NK-92 (cell line): ENCODE measurements around the gene SOCS2.
"Not testable (repeated sequence)": the region's sequence is repeated elsewhere in the genome, so short reads cannot be mapped to it uniquely, and the experiment has no call there.

ENCODE experiments used
- DNase-seq: peaks from one replicate; lab custom pipeline; 2025; ENCODE audit not compliant: unreplicated experiment; lab: John Stamatoyannopoulos, UW

The SOCS2 gene, protein sequence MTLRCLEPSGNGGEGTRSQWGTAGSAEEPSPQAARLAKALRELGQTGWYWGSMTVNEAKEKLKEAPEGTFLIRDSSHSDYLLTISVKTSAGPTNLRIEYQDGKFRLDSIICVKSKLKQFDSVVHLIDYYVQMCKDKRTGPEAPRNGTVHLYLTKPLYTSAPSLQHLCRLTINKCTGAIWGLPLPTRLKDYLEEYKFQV

DNA sequence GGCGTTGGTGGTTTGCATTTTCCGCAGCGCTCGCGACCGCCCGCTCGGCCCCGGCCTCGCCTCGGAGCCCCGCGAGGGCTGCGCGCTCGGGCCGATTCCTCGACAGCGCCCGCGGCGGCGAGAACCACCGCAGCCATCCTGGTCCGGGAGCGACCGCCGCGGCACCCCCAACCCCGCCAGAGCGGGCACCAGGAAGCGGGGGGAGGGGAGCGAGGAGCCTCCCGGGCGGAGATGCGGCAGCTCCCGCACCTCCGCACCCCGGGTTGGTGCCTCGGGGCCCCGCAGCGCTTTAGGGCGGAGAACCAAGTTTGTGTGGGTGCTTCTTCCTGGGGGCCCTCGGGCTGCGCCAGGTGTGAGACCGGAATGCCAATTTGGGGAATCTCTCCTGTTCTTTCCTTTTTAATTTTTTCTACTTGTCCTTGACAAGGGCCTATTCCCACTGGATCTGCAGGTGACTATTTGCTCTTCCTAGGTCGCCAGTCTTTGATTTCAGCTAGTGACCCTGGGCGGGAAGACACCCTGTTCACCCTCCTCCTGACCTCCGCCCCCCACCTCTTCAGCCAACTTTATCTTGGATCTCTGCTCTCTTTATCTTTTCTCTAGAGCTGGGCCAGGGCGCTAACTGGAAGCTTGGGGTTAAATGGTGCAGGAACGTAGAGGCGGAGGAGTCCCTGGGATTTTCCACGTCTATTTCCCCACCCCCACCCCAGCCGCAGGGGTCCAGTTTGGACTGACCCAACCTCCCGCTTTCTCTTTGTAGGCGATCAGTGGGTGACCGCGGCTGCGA lies at the start of gene SOCS2:
SOCS2 (plus strand) TSS at position 751 of the 787 bp plus-strand sequence. CDS start 223 bp downstream, outside the sequence.
- no peak for DNase-seq

DNA sequence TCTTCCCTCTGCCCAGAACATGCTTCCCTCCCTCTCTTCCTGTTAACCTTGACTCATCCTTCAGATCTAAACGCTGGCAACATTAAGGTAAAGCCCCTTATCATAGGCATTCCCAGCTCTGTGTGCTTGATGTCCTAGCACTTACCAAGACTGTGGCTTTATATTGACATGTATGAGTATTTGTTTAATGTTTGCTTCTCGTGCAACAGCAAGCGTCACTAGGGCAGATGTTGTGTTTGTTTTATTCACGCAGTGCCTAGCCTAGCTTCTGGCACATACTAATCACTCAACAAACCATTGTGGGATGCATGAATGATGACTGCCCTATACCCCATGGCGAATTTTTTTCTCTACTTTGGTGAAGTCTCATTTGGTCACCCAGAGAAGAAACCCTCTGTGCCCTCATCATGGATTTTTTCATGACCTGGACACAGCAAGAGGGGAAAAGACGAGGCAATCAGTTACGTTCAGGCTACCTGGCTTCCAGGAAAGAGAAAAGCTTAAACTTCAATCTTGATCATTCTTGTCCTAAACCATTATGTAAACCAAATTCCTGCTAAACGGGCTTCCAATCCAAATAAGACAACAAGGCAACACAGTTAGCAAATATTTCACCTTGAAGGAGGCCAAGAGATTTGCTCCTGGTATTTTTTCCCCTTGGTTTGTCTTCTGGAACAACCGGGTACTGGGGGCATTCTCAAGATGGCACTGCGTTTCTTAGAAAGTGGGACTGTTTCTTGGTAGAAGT lies 47.9 kb upstream of the SOCS2 start:
- DNase-seq = no peak

DNA sequence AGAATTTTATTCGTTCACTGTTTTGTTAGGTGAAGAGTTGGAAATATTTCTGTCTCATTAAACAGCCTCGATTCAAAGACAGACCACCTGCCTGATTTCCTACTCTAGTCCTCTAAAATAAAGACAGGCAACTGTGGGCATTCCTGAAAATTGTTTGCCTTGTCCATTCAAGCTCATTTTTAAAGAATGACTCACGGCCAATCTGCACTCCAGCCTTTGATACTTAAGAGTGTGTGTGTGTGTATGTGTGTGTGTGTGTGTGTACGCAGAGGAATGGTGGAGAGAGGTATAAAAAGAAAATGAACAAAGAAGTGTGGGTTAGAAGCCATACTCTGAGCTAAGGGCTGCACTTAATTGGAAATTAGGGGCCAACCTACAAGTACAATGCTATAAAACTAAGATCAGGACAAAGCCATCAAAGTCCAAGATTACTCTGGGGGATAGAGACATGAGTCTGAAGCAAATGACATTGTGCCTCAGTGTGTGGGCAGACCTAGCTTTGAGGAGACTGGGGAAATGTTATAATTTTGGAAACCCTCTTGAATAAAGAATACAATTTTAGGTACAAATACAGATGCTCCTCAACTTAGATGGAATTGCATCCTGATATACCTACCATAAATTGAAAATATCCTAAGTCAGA lies 45.6 kb upstream of the SOCS2 start:
- no peak for DNase-seq

DNA sequence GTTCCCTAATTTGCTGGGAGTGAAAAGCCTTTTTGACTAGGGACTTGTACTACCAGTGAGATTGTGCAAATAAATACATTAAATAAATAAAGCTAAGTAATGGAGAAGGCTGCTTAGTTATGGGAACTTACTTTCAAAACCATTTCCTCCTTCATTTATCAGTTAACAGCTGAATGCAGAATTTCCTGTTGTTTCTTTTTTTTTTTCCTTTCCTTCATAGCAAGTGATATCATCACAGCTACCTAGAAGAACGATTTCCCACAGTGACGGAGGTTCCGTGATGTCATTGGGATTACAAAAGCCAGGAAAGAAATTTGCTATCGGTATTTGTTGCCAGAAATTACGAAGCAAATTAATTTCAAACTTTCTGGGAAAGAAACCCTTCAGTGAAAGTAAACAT lies 42.1 kb upstream of the SOCS2 start:
- DNase-seq = no peak

DNA sequence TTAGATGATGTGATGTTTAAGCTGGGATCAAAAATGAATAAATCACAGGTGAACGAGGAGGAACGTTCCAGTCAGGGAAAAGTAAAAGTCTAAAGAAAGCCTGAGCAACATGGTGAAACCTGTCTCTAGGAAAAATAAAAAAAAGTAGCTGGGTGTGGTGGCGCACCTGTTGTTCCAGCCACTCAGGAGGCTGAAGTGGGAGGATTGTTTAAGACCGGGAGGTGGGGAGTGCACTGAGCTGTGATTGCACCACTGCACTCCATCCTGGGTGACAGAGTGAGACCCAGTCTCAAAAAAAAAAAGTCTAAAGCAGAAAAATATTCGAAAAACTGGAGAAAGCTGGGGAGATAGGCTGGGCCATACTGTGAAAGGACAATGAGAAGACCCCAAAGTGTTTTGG lies 39.2 kb upstream of the SOCS2 start:
- no peak for DNase-seq

DNA sequence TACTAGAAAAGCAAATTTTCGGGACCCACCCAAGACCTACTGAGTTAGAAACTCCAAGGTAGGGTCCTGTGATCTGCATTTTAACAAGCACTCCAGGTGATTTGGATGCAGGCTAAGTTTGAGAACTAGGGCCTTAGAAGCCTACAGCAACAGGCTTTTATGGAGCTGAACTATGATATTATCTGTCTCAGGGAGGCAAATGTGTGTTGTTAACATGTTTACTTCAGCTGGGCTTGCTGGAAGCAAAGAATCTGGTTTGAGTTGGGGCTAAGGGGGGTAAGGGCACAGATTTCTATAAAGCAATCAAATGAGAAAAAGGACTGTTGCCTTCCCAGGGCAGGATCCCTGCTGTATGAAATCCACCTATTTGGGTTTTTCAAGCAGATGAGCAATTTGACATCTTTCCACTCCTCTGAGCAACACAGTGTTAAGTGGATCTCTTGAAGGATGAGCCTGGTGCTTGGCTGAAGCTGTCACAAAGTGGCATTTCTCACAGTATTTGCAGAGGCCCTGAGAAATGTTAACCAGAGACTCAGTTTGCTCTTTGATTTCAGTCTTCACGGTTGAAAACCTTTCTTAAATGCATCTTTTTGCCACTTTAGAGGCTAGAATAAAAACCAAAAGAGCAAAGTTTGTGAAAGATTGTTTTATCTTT lies 36.2 kb upstream of the SOCS2 start:
- no peak for DNase-seq

DNA sequence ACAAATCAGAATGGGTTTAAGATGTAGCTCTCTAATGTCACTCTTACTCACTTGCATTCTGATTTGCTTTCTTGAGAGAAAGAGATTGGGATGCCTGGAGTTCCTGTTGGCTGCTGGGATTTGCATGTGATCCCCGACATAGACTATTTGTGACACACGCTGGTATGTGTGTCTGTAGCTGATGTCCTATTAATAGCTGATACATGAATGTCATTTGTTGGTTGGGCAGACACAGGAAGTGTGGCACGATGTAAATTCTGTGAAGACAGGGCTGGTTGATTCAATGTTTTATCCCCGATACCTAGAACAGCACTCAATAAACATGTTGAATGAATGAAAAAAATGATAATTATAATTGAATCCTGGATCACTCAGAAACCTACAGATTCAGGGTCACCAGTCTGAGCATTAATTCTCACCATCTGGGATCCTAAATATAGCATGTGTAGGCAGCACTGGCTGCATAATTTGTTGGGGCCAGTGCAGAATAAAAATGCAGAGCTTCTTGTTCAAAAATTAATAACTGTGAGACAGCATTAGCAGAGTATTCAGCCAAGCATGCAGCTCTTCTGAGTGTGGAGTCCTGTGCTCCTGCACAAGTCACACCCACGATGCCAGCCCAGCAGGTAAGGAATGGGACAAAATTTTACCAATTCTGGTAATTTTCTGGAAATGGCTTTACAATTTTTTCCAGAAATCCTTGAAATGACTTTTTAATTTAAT lies 35.5 kb upstream of the SOCS2 start:
- DNase-seq = no peak

DNA sequence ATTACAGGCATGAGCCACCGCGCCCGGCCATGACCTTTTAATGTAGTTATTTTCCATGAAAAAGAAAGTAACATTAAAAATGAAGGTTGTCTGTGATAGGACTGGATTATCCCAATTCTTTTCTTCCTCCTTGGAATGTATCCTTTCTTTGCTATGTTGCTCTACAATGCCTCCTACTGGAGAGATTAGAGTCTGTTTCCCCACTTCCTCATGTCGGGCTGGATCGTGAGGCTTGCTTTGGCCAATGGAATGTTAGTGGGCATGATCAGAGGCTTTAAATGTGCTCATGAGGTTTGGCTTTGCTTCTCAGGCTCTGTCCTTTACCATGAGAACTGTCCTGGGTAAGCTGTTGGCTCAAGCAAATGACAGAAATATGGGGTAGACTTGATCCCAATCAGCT lies 34.7 kb upstream of the SOCS2 start:
- no peak for DNase-seq

DNA sequence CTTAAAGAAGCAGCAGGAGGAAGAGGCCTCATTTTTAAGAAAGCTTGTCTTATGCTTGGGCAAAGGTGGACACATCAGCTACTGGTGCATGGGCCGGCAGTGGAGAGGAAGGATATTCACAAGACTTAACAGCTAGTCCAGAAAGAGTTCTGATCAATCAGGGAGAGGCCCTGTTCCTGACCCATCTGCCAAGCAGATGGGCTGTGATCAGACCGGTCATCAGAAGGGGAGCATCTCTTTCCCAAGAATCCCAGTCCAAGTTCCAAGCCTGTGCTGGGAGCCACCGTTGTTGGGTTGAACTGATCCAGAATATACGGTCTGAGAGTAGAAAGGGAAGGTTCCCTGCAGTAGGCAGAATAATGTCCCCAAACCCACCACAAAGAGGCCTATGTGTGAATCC lies 32.7 kb upstream of the SOCS2 start:
- no peak for DNase-seq

DNA sequence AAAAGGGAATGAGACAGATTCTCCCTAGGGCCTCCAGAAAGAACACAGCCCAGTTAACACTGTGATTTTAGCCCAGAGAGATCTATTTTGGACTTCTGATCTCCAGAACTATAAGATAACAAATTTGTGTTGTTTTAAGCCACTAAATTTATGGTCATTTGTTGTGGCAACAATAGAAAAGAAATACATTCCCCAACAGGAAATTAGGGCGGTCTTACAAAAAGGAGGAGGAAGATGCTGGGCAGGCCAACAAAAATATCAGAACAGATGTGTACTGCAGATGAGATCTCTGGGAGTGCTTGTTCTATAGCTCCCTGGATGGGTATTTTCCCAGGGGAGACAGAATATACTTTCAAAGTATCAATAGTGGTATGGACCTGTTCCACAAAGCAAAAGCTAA lies 32.0 kb upstream of the SOCS2 start:
- no peak for DNase-seq

DNA sequence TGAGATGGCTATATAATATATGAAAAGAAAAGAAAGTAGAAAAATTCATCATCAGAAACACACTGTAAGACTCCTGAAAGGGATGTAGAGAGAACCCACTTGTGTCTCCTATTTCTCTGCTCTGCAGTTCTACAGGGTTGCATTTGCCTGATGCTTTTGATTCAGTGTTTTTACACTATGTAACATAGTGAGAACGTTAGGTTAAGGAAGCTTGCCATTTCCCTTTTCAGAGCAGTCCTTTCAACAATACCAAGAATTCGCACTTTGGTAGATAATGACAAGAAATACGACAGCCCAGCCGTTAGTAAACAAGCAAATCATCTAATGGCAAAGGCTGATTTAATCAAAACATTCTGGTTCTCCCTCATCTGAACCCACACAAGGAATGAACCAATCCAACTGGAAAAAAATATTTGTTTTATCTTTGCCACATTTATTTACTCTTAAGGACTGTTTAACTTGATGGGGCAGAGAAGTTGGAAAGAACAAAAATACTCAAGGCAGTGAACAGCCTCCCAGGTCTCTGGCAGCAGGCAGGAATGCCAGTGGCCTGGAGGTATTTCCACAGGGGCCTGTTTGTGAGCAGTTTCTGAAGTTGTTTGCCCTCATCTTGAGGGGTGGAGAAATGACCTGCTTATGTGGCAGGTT lies 30.8 kb upstream of the SOCS2 start:
- DNase-seq = no peak

DNA sequence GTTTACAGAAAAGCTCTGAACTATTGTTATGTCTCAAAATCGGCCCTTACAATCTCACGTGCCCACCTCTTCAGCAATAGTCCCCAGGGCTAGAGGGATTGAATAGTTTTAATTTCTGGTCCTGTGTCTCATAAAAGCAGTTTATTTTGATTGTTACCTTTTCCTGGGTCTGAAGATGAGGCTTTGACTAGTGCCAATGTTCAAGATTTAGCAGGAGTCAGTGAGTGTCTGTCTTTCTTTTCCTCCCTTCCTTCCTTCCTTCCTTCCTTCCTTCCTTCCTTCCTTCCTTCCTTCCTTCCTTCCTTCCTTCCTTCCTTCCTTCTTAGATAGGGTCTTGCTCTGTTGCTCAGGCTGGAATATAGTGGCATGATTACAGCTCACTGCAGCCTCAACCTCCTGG lies 24.7 kb upstream of the SOCS2 start:
- no peak for DNase-seq

DNA sequence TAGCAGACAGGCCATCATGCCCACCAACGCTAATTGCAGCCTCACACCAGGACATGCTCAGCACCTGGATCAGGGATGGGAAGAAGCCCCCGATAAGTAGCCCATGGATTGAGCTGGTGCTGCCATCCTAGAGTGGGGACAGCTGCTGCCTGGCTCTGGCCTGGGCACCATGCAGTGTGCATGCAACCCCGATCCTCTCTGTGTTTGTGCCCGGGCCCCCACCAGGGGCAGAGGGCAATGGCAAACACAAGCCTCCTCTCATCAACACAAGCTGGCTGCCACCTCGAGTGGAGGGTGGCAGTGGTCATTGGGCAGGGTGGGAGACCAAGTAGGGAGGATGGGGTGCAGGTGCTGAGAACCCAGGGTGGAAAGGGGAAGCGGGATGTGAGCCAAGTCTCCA lies 23.3 kb upstream of the SOCS2 start:
- DNase-seq = no peak

DNA sequence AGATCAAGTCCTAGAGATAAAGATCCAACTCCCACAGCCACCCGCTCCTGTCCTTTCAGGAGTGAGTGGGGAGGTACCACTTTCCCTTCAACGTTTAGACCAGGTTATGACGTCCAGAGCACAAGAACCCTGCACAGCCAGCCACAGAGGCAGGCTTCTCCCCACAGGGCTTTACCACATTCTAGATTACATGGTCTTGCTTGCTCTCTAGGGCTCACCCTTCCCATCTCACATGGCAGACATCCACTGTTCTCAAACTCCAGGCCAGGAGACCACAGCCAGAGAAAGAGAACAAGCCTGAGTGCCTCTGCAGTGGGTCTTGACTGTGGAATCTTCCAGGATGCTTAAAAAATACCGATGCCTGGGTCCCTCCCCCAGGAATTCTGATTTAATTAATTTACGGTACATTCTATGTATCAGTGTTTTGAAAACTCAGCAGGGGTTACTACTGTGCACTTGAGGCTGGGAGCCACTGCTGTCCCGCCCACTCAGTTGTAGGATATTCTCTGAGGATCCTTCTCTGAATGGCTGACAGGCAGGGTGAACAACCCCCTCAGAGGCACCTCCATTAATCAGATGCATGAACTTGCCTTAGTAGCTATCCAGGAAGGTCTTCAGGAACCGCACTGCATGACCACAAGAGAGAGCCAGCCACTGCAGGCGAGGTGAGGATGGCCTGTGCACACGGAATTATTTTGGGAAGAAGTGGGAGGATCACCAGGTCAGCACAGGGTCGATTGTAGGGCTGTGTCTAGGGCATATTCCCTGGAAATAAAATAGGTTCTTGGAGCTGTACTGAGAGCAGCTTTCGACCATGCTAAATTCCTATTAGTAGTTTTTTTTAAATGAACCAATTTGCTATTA lies 21.5 kb upstream of the SOCS2 start:
- DNase-seq = no peak

DNA sequence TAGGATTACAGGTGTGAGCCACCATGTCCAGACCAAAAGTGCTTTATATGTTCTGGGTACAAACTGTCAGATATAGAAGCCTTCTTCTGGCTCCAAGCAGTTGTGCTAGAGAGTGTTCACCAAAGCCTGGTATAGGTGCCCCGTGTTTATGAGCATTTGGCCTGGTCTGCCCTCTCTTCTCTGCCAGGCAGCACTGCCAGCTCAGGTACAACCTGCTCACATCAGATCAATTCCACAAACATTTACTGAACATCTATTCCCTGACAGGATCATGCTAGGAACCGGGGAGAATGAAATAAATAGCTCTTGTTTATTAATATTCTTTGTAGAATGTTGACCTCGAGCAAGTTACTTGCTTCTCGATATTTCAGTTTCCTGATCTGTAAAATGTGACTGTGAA lies 20.0 kb upstream of the SOCS2 start:
- DNase-seq = no peak

DNA sequence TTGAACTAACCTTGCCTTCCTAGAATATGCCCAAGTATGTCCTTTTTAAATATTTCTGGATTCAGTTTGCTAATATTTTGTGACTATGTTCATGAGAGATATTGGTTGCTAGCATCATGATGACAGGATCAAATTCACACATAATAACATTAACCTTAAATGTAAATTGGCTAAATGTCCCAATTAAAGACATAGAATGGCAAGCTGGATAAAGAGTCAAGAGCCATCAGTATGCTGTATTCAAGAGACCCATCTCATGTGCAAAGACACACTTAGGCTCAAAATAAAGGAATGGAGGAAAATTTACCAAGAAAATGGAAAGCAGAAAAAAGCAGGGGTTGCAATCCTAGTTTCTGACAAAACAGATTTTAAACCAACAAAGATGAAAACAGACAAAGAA lies 14.6 kb upstream of the SOCS2 start:
- DNase-seq = not testable (repeated sequence)

DNA sequence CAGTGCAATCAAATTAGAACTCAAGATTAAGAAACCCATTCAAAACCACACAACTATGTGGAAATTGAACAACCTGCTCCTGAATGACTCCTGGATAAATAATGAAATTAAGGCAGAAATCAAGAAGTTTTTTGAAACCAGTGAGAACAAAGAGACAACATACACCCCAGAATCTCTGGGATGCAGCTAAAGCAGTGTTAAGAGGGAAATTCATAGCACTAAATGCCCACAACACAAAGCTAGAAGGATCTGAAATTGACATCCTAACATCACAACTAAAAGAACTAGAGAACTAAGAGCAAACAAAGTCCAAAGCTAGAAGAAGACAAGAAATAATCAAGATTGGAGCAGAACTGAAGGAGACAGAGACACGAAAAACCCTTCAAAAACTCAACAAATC lies 13.8 kb upstream of the SOCS2 start:
- DNase-seq = not testable (repeated sequence)

DNA sequence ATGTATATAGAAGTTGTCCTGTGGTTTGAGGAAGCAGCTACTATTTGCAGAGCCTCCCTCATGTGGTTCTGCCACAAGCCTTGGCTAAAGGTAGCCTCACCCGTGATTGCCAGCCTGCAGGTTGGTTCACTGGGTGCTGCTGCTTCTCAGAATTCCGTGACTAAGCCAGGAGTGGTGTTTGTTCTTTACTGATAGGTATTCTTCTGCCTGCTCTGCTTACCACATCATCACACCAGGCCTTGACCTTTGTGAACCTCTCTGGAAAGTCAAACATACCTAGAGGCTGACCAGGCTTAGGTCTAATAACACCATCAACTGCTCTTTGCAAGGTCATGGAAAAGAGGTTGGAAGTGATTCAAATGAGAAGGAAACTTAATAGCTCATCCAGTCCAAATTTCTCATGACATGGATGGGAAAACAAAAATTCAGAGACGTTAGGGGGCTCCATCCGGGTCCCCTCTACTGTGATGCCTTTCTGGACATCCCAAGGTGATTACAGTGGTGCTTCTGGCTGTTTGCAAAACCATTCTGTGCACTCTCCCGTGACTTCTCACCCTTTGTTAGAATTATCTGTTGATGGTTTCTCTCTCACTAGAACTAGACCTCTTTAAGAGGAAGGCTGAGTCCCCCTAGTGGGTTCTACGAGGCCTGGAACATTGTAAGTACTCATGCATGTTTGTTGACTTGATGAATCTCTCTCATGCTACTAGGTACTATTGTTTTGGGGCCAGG lies 8.5 kb upstream of the SOCS2 start:
- DNase-seq = no peak
